GM03348 (cell line): ENCODE data around the gene ARHGEF35.
A peak's percentile ranks its signal among the peaks of the same experiment; 100 is the strongest.
"Not testable (repeated sequence)": the region's sequence is repeated elsewhere in the genome, so short reads cannot be mapped to it uniquely, and the experiment has no call there.

Source experiments
- DNase-seq: peaks from one replicate; pipeline ENCODE4 v3.0.0; 2012; ENCODE audit warnings: low spot score

Gene ARHGEF35

GRCh38 chr7:144178380-144179164 is 17.1 kb downstream of the ARHGEF35 start:
- DNase-seq, result not testable (repeated sequence)

- no peak for DNase-seq
Measured at GRCh38 chr7:144174613-144175012, 21.0 kb downstream of the ARHGEF35 start.

GRCh38 chr7:144171594-144172350 is 23.9 kb downstream of the ARHGEF35 start:
- not testable (repeated sequence) for DNase-seq

- no peak for DNase-seq
Measured at GRCh38 chr7:144164784-144165183, 30.8 kb downstream of the ARHGEF35 start.

GRCh38 chr7:144158861-144159260 is 36.8 kb downstream of the ARHGEF35 start:
- DNase-seq, result no peak

- no peak for DNase-seq
Measured at GRCh38 chr7:144148224-144148827, 47.3 kb downstream of the ARHGEF35 start.

- DNase-seq, result no peak
Measured at GRCh38 chr7:144144426-144144825, 51.2 kb downstream of the ARHGEF35 start.

- DNase-seq, result no peak
Measured at GRCh38 chr7:144142187-144142586, 53.4 kb downstream of the ARHGEF35 start.

- peak; percentile 16 for DNase-seq
Measured at GRCh38 chr7:144137501-144137900, 58.1 kb downstream of the ARHGEF35 start.
